HT1080 (cell line): ENCODE data around the gene MZF1. TPM values are rescaled to one million over a fixed set of nuclear protein-coding genes. Genes with fewer than 3 reads are reported as not detected.

ENCODE experiments used
- DNase-seq: peaks from one replicate; pipeline ENCODE4 v3.0.0-alpha.2; 2015; ENCODE audit warnings: low read depth
- total RNA-seq: library from RNA; depleted of rRNA; stranded (reverse); fragments of >200 nt; shearing (Covaris generic); gene quantifications from 2 replicates; pipeline ENCODE4 v1.2.3, GENCODE V29; 2014

MZF1 gene
- total RNA-seq, 1 experiment from 2014 or later: 15.5 TPM

DNA sequence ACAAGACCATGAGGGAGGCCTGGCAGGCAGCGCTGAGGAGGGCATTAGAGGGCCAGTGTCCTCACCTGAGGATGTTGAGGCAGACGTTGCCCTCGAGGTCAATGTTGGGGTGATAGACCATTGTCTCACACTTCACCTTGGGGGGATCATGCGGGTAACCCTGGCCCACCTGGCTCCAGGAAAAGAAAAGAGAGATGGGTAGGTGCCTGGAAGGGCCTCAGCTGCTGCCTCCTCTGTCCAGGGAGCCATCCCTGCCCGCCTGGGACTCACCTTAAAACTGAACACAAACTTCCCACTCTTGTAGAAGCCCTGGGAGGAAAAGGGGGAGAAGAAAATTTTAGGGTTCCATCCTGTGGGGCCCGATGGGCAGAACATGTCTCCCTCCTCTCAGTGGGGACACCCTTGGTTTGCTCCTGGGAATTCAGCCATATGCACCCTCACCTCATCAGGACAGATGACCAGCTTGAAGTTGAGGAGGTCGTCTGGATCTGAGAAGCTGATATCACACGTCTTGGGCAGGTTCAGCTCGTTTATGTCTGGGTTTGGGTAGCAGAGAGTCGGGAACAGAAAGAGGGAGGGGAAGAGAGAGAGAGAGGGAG, 16.4 kb downstream of the MZF1 start:
- no peak for DNase-seq

DNA sequence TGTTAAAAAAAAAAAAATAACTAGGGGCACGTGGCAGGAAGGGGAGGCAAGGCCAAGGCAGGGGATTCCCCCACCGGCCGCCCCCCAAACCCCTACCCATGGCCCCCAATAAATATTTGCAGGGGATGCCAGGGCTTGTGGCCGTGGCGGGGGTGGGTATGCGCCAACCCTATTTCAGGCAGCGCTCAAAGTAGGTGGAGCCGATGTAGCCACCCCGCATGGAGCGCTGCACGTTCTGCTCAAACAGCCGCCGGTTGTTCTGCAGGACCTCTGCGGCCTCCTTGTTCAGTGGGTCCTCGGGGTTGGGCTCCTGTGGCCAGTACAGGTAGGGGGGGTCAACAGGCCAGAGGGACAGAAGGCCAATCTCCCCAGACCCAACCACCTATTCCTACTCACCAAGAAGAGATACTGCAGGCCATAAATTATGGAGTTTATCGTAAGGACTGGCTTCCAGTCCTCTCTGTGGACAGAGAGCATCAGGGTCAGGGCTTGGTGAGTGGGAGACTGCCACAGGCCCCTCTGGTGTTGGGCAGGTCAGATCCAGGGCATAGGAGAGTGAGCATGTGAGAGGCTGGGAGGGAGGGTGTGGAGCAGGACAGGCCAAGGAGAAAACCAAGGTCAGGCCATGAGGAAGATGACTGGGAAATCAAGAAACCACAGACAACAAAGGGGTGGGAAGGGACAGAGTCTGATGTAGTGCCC, 17.1 kb downstream of the MZF1 start:
- no peak for DNase-seq

DNA sequence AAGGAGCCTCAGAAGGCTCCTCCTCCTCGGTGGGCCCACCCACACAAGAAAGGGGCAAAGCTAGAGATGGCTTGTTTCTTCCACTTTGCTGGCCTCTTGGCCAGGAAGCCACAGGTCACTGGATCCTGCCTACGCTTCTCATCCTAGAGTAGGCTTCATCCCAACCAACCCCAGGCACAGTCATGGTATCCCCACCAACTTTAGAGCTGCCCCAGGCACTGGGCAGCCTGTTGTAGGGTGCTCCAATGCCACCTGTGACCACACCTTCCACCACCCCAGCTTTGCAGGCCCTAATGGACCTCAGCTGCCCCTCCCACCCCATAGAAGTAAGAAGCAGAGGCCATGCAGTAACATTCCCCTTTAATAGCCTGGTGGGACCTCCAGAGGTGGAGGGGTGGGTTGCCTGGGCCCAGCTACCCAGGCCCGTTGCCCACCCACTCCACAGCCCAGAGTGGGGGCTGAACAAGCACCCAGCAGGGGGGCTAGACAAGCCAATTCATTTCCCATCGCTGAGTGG, 17.7 kb downstream of the MZF1 start:
- no peak for DNase-seq

DNA sequence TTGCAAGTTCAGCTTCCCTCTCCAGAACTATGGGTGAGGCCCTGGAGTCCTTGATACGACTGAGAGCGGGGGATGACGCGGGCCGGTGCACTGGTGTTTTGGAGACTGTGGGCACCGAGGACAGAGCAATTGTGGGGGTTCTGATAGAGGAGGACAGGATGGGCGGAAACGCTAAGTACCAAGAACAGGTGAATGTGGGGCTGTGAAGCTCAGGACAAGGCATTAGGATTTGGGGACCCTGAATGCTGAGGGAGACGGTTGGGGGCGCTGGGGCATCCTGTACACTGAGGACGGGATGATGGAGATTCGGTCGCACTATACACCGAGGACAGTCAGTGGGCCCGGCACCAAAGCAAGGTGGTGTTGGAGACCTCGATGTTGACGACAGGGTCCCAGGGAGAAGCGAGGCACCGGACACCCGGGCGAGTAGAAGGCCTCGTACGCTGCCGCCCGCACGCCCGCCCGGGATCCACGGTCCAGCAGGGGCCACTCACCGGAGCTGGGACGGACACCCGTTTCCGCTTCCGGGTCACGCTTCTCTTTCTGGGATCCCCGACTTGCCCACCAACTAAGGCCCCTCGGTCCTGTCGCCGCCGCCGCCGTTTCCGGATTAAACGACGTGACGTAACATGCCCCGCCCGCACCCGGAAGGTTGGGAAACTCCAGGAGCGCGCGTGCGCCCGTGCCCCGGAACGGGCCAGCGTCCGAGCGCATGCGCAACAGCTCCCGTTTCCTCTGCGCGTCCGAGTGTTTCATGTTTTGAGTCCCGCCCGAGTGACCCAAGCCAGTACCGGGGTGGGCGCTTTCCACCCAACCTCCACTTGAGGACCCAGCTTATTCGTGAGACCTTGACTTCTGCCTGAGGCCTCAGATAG, 18.4 kb downstream of the MZF1 start, which contains the start of gene CHMP2A:
Gene CHMP2A, minus strand, starts transcription at position 612 of the 875 bp plus-strand sequence. CDS start 893 bp downstream, outside the sequence.
- DNase-seq: peak; percentile 96

DNA sequence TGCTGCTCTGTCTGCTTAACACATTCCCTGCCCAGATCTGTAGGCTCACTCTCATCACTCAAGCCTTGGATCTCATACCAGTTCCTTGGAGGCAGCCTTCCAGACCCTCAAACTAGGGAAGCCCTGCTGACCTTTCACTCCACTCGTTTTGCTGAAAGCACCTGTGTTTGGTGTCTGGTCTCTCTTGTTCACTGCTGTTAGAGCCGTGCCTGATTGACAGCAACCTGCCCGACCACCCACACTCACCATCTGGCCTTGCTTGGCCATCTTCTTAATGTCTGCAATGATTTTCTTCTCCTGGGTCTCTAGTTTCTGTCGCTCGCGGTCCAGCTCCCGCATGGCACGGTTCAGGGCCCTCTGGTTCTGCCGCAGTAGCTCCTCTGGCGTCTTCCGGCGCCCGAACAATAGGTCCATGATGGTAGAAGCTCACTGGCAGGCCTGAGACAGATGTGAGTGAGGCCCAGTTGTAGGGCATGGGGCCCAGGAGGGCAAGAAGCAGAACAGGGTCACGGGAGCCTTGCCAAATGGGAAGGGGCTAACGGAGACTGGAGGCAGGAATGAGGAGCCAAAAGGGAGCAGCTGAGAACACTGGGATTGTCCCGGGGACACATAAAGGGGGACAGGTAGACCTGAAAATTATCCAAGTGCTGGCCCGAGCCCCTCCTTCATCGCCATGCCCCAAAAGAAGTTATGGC, 19.2 kb downstream of the MZF1 start:
- DNase-seq: no peak

DNA sequence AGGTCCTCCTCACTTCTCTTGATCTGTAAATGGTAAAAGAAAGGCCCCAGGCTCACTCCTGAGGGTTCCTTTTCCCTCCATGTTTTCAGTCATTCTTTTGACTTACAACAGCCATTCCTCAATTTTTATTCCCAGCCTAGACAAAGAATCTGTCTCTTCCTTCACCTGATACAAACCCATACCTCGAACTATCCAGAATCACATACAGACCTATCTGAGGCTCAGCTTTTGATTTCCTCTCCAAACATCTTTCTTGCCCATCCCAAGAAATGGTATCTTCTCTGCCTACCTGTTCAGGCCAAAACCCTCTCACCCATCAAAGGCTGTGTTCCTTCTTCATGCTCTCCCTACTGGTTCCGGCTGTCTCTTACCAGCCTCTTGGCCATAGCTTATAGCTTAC, 20.5 kb downstream of the MZF1 start:
- DNase-seq: no peak

DNA sequence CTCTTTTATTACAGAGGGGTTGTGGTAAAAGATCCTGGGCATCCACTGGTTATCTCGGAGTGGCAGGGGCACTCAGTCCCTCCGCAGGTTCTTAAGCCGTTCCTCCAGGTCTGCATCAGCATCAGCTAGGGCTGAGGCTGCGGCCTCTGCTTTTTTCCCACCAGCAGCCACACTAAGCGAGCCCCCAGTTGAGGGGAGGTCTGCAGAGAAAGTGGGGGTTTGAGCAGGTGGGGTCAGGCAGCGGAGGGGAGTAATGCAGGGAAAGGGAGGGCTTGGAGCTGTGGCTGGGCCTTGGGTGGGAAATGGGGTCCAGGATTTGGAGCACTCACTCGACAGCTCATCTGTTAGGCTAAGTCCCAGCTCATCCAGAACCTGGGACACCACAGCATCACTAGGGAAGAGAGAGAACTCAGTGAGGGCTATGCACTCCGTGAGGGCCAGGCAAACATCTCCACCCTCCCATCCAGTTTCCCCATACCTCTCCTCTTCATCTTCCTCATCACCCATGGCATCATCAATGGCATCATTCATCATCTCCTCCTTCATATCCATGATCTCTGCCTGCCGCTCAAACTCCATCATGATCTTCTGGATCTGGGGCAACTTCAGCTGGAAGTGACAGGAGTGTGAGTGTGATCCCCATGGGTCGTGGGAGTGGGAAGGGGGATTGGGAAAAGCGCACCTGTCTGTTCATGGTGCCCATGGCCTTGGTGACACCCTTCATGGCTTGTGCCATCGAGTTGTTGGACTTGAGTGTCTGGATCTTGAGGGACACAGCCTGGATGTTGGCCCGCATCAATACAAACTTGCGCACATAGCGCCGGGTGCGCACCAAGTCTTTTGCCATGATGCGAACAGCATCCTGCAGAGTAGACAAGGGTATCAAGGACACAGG, 21.3 kb downstream of the MZF1 start:
- DNase-seq: no peak

DNA sequence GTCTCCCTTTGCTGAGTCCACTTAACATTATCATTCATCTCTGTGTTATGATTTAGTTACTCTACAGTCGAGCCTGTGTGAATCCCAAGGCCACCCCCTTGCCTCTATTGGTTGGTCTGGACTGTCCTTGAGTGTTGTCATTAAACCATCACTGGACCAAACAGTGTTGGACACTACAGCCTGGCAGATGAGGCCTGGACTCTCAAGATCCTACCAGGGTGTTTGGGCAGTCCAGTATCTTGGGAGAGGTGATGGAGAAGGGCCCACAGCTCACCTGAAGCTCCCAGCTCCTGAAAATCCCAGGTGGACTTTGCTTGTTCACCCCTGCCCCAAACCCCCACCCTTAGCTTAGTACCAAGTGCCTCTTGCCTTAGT, 22.0 kb downstream of the MZF1 start:
- DNase-seq: no peak

DNA sequence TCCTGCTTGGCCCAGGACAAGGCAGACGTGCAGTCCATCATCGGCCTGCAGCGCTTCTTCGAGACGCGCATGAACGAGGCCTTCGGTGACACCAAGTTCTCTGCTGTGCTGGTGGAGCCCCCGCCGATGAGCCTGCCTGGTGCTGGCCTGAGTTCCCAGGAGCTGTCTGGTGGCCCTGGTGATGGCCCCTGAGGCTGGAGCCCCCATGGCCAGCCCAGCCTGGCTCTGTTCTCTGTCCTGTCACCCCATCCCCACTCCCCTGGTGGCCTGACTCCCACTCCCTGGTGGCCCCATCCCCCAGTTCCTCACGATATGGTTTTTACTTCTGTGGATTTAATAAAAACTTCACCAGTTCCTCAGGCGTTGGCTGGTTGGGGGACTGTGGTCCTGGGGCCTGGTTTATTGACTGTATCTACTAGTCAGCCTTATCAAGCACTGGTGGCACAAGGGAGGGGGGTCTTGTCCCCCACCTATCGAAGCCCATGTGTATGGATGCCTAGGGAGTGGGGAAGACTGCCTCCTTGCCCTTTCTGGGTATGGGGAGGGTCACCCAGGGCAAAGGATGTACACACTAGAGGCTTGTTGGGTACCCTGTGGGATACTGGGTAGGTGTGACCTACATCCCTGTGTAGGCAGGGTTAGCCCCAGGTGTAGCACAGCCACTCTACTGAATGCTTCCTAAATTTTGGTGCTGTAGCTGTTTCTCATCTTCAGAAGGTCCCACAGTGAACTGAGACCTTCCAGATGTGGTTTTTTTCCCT, 22.6 kb downstream of the MZF1 start:
- DNase-seq: no peak

DNA sequence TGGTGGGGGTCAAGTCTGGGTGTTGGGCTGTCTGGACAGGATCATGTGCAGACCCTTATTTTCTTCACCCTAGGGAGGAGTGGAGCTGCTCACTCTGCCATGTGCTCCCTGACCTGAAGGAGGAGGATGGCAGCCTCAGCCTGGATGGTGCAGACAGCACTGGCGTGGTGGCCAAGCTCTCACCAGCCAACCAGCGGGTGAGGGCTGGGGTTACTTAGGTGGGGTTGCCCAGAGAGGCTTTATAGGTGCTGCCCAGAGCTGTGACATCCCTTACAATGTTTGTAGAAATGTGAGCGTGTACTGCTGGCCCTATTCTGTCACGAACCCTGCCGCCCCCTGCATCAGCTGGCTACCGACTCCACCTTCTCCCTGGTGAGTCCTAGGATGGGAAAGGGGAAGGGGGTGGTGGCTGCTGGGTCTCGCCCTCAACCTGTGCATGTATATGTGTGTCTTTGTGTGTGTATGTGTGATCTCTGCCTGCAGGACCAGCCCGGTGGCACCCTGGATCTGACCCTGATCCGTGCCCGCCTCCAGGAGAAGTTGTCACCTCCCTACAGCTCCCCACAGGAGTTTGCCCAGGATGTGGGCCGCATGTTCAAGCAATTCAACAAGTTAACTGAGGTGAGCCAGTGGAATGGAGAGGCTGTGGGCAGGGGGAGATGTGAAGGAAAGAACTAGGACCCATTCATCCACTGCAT, 23.3 kb downstream of the MZF1 start:
- no peak for DNase-seq

DNA sequence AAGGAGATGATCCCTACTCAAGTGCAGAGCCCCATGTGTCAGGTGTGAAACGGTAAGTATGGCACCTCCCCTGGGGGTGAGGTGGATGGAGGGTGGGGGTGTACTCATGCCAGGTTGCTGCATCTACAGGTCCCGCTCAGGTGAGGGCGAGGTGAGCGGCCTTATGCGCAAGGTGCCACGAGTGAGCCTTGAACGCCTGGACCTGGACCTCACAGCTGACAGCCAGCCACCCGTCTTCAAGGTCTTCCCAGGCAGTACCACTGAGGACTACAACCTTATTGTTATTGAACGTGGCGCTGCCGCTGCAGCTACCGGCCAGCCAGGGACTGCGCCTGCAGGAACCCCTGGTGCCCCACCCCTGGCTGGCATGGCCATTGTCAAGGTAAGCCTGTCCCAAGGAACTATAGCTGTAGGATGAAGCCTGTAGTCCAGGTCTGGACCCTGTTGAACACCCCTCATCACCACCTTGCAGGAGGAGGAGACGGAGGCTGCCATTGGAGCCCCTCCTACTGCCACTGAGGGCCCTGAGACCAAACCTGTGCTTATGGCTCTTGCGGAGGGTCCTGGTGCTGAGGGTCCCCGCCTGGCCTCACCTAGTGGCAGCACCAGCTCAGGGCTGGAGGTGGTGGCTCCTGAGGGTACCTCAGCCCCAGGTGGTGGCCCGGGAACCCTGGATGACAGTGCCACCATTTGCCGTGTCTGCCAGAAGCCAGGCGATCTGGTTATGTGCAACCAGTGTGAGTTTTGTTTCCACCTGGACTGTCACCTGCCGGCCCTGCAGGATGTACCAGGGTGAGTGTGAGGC, 24.1 kb downstream of the MZF1 start:
- DNase-seq: no peak

DNA sequence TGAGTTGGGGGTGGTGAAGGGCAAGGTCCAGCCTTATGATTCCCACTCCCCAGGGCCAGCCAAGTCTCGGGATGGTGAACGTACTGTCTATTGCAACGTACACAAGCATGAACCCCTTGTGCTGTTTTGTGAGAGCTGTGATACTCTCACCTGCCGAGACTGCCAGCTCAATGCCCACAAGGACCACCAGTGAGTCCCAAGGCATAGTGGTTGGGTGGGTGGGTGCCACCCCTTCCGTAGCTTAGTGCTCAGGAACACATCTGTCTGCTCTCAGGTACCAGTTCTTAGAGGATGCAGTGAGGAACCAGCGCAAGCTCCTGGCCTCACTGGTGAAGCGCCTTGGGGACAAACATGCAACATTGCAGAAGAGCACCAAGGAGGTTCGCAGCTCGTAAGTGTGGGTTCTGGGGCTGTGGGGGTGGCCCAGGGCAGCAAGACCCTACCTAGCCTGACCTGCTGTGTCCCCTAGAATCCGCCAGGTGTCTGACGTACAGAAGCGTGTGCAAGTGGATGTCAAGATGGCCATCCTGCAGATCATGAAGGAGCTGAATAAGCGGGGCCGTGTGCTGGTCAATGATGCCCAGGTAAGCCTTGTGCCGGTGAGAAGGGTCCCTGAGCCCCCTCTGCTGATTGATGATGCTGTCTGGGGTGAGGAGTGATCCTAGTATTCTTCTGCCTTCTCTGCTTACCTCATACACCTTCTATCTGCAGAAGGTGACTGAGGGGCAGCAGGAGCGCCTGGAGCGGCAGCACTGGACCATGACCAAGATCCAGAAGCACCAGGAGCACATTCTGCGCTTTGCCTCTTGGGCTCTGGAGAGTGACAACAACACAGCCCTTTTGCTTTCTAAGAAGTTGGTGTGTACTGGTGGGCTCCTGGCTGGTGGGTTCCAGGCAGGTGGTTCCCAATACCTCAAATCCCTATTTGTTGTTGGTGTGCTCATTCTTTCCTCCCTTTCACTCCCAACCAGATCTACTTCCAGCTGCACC, 25.5 kb downstream of the MZF1 start:
- no peak for DNase-seq

DNA sequence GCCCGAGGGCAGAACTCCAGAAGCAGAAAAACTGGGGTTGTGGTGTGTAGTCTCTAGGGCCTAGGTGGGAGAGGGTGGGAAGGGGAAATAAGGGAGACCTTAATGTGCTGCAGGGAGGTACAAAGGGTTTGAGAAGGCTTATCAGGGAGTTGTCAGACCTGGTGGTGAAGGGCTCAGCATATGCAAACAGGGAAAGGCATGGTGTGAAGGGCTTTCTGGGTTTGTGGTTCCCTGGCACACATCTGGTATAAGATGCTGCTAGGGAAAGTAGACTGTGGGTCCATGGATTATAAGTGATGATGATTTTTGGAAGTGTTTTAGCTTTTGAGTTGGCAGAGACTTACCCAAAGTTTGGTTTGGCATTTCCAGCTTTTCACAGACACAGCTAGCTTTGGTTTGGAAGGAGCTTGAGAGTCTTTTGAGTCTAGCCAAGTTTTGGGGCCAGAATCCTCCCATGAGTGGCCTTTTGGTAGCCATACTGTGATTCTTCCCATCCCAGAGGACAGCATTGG, 27.1 kb downstream of the MZF1 start:
- DNase-seq: no peak

DNA sequence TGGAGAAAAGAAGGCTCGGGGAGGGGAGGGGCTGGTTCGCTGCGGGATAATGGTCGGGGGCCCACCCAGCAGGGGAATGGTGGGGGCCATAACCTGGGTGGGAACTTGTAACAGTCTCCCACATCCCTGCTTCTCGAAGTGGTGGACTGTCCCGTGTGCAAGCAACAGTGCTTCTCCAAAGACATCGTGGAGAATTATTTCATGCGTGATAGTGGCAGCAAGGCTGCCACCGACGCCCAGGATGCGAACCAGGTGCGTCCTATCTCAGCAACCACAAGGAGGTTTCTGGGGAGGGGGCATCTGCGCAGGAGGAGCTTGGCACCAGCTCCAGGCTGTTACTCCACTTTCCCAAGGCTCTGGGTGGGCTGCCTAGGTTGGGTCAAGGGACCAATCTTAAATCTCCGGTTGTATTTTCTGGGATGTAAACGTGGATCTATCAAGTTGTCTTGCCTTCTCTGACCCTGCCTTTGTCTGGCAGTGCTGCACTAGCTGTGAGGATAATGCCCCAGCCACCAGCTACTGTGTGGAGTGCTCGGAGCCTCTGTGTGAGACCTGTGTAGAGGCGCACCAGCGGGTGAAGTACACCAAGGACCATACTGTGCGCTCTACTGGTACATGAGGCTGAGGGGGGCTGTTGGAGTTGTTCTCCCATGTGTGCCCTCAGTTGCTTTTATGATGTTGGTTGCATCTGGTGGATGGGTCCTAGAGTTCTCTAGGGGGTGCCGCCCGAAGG, 27.7 kb downstream of the MZF1 start:
- DNase-seq: no peak

DNA sequence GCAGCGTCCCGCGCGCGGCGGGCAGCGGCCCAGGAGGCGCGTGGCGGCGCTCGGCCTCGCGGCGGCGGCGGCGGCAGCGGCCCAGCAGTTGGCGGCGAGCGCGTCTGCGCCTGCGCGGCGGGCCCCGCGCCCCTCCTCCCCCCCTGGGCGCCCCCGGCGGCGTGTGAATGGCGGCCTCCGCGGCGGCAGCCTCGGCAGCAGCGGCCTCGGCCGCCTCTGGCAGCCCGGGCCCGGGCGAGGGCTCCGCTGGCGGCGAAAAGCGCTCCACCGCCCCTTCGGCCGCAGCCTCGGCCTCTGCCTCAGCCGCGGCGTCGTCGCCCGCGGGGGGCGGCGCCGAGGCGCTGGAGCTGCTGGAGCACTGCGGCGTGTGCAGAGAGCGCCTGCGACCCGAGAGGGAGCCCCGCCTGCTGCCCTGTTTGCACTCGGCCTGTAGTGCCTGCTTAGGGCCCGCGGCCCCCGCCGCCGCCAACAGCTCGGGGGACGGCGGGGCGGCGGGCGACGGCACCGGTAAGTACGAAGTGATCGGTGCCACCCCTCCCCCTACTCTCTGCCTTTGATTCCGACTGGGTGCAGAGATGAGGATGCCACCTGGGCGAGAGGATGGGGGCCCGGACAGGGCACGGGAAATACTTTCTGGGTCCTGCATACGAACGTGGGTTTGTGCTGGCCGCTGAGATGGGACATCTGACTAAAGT, 28.4 kb downstream of the MZF1 start:
- no peak for DNase-seq
